Subcutaneous abdominal adipose tissue (tissue), 5 donors: ENCODE data around the gene FBXO5.

Experiments
- H3K27ac ChIP-seq: one replicate; pipeline ENCODE4 v1.7.0; 2013; ENCODE audit warnings: low read depth, mild to moderate bottlenecking, inconsistent platforms, low read length, moderate library complexity
- H3K27me3 ChIP-seq, 5 donors: one replicate each; pipeline ENCODE4 v1.7.0; 2013; ENCODE audit warnings: low read length in 5 of 5, inconsistent platforms in 1 of 5; ENCODE audit not compliant: control insufficient read depth in 5 of 5, insufficient read depth in 4 of 5
- H3K36me3 ChIP-seq, 5 donors: one replicate each; pipeline ENCODE4 v1.7.0; 2013; ENCODE audit warnings: low read length in 5 of 5; ENCODE audit not compliant: control insufficient read depth in 5 of 5, insufficient read depth in 5 of 5
- H3K4me1 ChIP-seq, 5 donors: one replicate each; pipeline ENCODE4 v1.7.0; 2013; ENCODE audit warnings: low read length in 5 of 5, mild to moderate bottlenecking in 3 of 5, moderate library complexity in 1 of 5; ENCODE audit not compliant: control insufficient read depth in 5 of 5, insufficient read depth in 5 of 5
- H3K4me3 ChIP-seq, 5 donors: one replicate each; pipeline ENCODE4 v1.7.0; 2013; ENCODE audit warnings: low read length in 5 of 5, low read depth in 1 of 5
- H3K9ac ChIP-seq, 5 donors: one replicate each; pipeline ENCODE4 v1.7.0; 2013; ENCODE audit warnings: low read length in 5 of 5, mild to moderate bottlenecking in 4 of 5, moderate library complexity in 3 of 5
- H3K9me3 ChIP-seq, 5 donors: one replicate each; pipeline ENCODE4 v1.7.0; 2013; ENCODE audit warnings: low read length in 5 of 5; ENCODE audit not compliant: control insufficient read depth in 5 of 5
- donor health status: healthy.
- donor health status: healthy.
- donor health status: healthy.
- donor health status: healthy.
- donor health status: healthy.

The FBXO5 gene

GRCh38 chr6:152932865-152933264 is 50.0 kb downstream of the FBXO5 start:
- H3K27me3 ChIP-seq = no peaks in the 10 kb centered on the region
- H3K9me3 ChIP-seq = no peaks in the 10 kb centered on the region
- no peaks in the 10 kb centered on the region for H3K4me1 ChIP-seq
- H3K9ac ChIP-seq = no peak overlapping the region
- H3K36me3 ChIP-seq = no peaks in the 10 kb centered on the region
- H3K27ac ChIP-seq = no peak overlapping the region
- H3K4me3 ChIP-seq = no peak overlapping the region

DNA sequence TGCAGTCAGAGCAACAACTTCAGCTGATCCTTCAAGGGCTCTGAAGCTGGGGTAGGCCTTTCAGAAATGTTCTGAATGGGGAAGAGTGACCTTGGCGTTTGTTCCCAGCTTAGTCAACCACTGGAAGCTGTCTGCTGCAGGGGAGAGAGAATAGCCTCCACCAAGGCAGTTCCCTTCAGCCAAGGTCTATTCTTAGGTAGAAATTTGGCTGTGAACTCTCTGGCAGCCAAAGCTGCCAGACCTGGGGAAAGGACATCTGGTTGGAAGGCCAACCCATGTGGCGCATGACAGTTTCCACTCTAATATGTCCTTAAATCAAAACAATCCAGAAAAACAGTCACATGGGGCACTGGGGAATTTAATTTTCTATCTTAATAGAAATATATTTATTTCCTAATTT is 60.1 kb downstream of the FBXO5 start:
- Histone ChIP-seq H3K4me1 (no peaks in the 10 kb centered on the region), H3K9ac (no peak overlapping the region), H3K27me3 (no peaks in the 10 kb centered on the region)

More for the DNA sequence above, 60.1 kb downstream of the FBXO5 start:
- H3K36me3 ChIP-seq = no peaks in the 10 kb centered on the region
- H3K9me3 ChIP-seq = no peaks in the 10 kb centered on the region
- H3K27ac ChIP-seq = no peak overlapping the region
- no peak overlapping the region for H3K4me3 ChIP-seq
